Right renal cortex interstitium (tissue), 3 donors: ENCODE data around the gene DYNC1I1. TPM values are rescaled to one million over a fixed set of nuclear protein-coding genes. Genes with fewer than 3 reads are reported as not detected.
"Not testable (repeated sequence)": the region's sequence is repeated elsewhere in the genome, so short reads cannot be mapped to it uniquely, and the experiment has no call there.

Experiments used
- DNase-seq, 3 donors: peaks; one replicate each; pipeline ENCODE4 v3.0.0-alpha.2; 2013; ENCODE audit warnings: low read depth in 3 of 3, low spot score in 2 of 3
- polyA plus RNA-seq, 3 donors: library from polyadenylated mRNA; unstranded; fragments of 120-200 nt; gene quantifications; one replicate each; pipeline ENCODE4 v1.2.1, GENCODE V29; 2013; ENCODE audit not compliant: insufficient read length in 3 of 3

DYNC1I1 gene
- polyA plus RNA-seq, 3 donors: 0.28 to 0.61 (median 0.51) TPM

GRCh38 chr7:95901006-95901405 is 128.7 kb downstream of the DYNC1I1 start:
- no peak for DNase-seq

DNA sequence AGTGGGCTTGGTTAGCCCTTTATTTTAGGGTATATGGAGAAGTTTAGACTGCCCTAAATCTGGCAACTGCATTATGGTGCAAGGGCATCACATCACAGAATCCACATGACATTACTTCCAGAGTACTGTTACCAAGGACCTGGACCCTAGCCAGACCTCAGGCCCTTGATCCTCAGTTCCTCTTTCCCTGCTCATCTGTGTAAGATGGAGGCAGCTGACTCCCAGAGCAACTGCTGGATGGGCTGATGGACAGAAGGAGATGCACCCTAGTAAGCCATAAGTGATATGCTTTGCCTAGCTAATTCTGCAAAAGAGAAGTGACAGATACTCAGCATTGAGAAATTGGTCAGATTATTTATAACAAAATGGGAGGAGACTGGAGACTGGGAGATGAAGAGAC is 131.7 kb downstream of the DYNC1I1 start:
- no peak for DNase-seq

GRCh38 chr7:95905167-95905566 is 132.8 kb downstream of the DYNC1I1 start:
- no peak for DNase-seq

DNA sequence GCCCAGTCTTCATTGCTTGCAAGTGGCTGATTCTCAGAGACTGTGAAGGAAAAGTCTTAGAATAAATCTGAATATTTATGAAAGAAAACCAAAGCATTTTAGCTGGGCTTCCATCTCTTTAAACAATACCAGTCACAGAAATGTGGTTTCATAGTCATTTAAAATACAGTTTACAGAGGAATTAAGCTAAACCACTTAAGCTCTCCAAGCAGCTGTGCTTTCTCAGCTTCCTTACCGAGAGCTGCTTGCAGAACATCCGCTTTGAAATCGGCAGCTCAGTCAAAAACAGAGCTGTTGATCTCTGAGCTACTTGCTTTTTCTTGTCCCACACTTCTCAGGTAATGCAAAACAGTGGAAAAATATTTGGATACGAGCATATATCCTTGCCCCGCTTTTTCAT is 134.5 kb downstream of the DYNC1I1 start:
- no peak for DNase-seq

- no peak for DNase-seq
These were observed 135.0 kb downstream of the DYNC1I1 start for GRCh38 chr7:95907337-95907736.

GRCh38 chr7:95908499-95908898 is 136.1 kb downstream of the DYNC1I1 start:
- DNase-seq: no peak

GRCh38 chr7:95910341-95910740 is 138.0 kb downstream of the DYNC1I1 start:
- no peak for DNase-seq

- DNase-seq: no peak
These were observed 143.4 kb downstream of the DYNC1I1 start for GRCh38 chr7:95915731-95916130.

GRCh38 chr7:95916573-95917297 is 144.4 kb downstream of the DYNC1I1 start:
- peak; percentile 55 to 72 (median 61) for DNase-seq

GRCh38 chr7:95917634-95918033 is 145.3 kb downstream of the DYNC1I1 start:
- no peak for DNase-seq

DNA sequence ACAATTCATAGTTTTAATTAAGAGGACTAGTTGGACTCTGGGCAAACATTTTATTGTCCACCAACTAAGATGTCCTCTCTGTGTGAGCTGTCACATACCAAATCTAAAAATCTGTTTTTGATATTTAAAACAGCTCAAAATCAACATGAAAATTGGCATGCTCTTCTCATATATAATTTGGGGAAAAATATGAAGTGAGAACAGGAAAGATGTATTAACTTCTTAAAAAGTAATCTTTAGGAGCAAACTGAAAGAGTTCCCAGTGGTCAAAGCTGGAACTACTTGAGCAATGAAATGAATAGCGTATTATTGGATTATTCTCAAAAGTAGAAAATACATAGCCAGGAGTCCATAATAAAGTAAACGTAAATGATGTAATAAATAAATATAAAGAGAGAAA is 147.2 kb downstream of the DYNC1I1 start:
- no peak for DNase-seq

DNA sequence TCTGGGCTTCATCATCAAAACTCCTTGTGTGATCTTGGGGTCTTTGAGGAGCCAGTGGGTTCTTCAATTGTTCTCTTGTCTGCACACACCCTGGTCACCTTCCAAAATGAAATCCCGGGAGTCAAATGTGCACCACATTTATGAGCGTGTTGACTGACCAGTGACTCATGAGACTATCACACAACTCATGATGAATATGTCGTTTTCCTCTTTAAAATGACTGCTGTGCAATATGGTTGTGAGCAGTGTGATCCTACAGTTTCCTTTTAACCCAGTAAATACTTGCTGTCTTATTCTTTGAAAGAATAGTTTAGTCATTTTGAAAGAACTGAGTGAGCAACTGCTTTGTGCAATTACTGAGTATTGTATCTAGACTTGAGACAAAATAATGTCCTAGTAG is 149.2 kb downstream of the DYNC1I1 start:
- DNase-seq: no peak

DNA sequence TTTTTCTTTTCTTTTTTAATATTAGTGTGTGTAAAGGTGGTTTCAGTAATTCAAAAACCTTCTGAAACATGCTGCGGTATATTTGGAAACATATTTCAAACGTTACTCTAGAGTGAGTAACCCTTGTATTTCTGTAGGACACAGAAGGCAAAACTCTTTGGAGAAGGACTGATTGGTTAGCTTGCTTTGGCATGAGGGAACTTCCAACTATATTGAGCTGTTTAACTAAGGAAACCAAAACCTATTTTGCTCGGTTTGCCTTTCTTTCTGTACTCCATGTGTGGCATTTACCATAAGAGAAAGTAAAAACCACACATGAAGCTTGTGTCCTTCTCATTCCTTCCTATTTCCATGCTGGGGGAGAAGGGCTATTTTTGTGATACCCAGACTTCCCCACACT is 149.8 kb downstream of the DYNC1I1 start:
- DNase-seq: no peak

GRCh38 chr7:95925236-95925635 is 152.9 kb downstream of the DYNC1I1 start:
- DNase-seq: no peak

- DNase-seq: no peak
These were observed 153.6 kb downstream of the DYNC1I1 start for GRCh38 chr7:95925971-95926370.

DNA sequence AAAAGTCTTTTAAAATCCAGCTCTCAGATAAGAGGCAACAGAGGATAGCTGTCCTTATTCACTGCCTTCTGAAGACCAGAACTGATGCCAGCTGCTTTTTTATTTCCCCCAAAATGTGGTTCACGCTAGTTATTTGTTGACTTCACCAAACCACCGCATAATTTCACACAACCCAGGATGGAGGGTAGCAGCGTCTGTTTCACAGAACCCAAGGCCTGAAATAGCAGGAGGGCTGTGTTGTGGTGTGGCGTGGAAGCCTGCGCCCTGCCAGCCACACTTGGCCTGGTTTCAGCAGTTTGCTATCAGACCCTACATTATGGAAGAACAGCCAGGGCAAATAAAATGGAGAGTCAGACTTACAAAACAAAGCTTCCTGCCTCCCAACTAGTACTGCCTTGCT is 155.4 kb downstream of the DYNC1I1 start:
- no peak for DNase-seq

- DNase-seq: no peak
These were observed 157.4 kb downstream of the DYNC1I1 start for GRCh38 chr7:95929710-95930280.

GRCh38 chr7:95931460-95932232 is 159.3 kb downstream of the DYNC1I1 start:
- no peak for DNase-seq

DNA sequence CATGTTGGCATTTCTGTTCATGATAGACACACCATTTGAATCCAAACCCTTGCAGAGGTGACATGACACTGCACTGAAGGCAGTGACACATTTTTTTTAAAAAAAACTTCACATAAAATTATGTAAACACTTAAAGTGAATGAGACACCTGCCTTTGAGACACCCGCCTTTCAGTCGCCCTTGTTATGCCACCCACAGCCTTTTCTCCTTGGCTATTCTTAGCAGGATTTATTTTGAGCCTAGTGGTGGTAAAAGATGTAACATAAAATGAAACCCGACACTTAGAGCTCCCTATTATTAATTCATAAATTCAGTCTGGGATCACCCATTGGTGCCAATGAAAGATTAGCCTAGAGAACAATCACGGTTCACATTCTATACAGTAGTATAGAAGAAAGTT is 161.3 kb downstream of the DYNC1I1 start:
- no peak for DNase-seq

GRCh38 chr7:95944867-95945266 is 172.5 kb downstream of the DYNC1I1 start:
- not testable (repeated sequence) for DNase-seq

DNA sequence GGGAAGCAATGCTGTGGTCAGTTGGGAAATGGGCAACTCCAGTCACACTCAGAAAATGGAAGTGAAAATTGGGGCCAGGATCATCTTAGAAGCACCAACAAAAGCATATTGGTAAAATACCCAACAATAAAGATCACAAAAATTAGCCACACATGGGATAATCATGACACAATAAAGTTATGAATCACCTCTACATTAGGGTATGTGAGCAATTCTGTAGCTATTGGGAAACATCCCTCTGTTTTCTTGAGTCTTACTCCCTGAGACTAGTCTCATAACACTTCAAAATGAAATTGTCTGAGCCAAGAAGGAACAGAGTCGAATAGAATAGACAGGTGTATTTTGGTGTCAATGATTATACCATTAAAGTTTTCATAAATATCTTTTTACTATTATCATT is 178.3 kb downstream of the DYNC1I1 start:
- DNase-seq: no peak

DNA sequence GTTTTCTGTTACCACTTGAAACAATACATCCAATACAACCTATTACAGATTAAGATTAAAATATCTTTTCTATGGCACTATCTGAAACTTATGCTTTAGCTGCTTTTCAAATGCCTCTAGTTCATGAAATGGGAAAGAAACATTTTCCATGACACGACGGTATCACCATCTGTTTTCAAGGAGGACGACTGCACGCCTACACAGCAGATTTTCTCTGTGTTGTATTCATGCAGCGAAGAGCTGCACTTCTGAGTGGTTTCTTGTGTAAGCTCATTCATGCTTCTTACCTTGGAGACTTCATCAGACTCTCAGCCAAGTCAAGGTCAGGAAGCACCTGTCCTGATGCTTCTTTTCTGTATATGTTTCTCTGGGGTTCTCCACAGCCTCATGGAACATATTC is 179.2 kb downstream of the DYNC1I1 start:
- DNase-seq: no peak
